Endothelial cell of umbilical vein (primary cell): Measurements from ENCODE around the gene CEACAM16. TPM values are rescaled to one million over a fixed set of nuclear protein-coding genes. Genes with fewer than 3 reads are reported as not detected.

Experiments
- BruUV-seq: library from RNA; stranded (reverse); fragments of 400-500 nt; replicated peaks from 2 replicates; lab custom pipeline; 2021; lab: Mats Ljungman, UMichigan
- CTCF ChIA-PET: fragments of 300-600, 350-600 bp; sonication (Branson Sonifier 250); formaldehyde crosslinking; loops from one replicate; lab custom pipeline; 2021; ENCODE audit warnings: antibody characterized with exemption, inconsistent platforms; lab: Charles Lee
- POLR2A ChIA-PET: fragments of 300-600, 350-600 bp; sonication (Branson Sonifier 250); formaldehyde crosslinking; loops from one replicate; lab custom pipeline; 2021; ENCODE audit warnings: antibody characterized with exemption, inconsistent platforms; lab: Charles Lee
- DNase-seq: peaks from one replicate; pipeline ENCODE4 v3.0.0-alpha.2; 2011; ENCODE audit warnings: low read depth, low spot score
- FAIRE-seq: peaks from 2 replicates; lab custom pipeline; 2011; peaks lifted over from hg19 to GRCh38; lab: Jason Lieb, UNC
- H2AFZ ChIP-seq: 2 replicates; pipeline ENCODE4 v1.6.0; 2012; ENCODE audit warnings: low read depth, low read length, control low read depth, inconsistent platforms
- H3K27ac ChIP-seq: 2 replicates; pipeline ENCODE4 v1.5.1; 2011; ENCODE audit warnings: low read depth, mild to moderate bottlenecking, control low read depth, low read length, moderate library complexity; ENCODE audit not compliant: insufficient read depth
- H3K27me3 ChIP-seq, 2 experiments: 2 replicates each; pipeline versions ENCODE4 v1.6.0 to v1.6.1; 2011; ENCODE audit warnings: low read length in 2 of 2, mixed read lengths in 1 of 2; ENCODE audit not compliant: control insufficient read depth in 2 of 2, insufficient read depth in 2 of 2
- H3K36me3 ChIP-seq, 2 experiments: 2 replicates in 1 of 2; 3 replicates in 1 of 2; pipeline ENCODE4 v1.5.1; 2011; ENCODE audit warnings: low read length in 2 of 2, mild to moderate bottlenecking in 1 of 2, moderate library complexity in 1 of 2; ENCODE audit not compliant: control insufficient read depth in 2 of 2, insufficient read depth in 2 of 2; ENCODE audit errors: extremely low read depth in 1 of 2
- H3K4me1 ChIP-seq: 3 replicates; pipeline ENCODE4 v1.5.1; 2011; ENCODE audit warnings: mild to moderate bottlenecking, low read length; ENCODE audit not compliant: control insufficient read depth, insufficient read depth; ENCODE audit errors: extremely low read depth
- H3K4me2 ChIP-seq: 2 replicates; pipeline ENCODE4 v1.6.1; 2011; ENCODE audit warnings: low read length, control low read depth, mixed read lengths; ENCODE audit not compliant: insufficient read depth
- H3K4me3 ChIP-seq, 3 experiments: fragments of 200-600 bp in 1 of 3; sonication (generic), shearing (Covaris generic) in 1 of 3; replicated peaks in 1 of 3; 2 replicates each; pipeline ENCODE4 v1.5.1; 2011 to 2016; ENCODE audit warnings: control low read depth in 3 of 3, low read length in 3 of 3, mild to moderate bottlenecking in 2 of 3, inconsistent platforms in 1 of 3, low read depth in 1 of 3, moderate library complexity in 1 of 3; ENCODE audit not compliant: insufficient read depth in 1 of 3
- H3K79me2 ChIP-seq: 2 replicates; pipeline ENCODE4 v1.6.0; 2012; ENCODE audit warnings: low read length, inconsistent platforms; ENCODE audit not compliant: control insufficient read depth, insufficient read depth
- H3K9ac ChIP-seq: replicated peaks from 2 replicates; pipeline ENCODE3; 2011; ENCODE audit warnings: low read length, control low read depth; ENCODE audit not compliant: insufficient read depth; ENCODE audit errors: extremely low read depth
- H3K9me1 ChIP-seq: replicated peaks from 3 replicates; pipeline ENCODE4 v1.6.0; 2011; ENCODE audit warnings: mild to moderate bottlenecking, low read length; ENCODE audit not compliant: control insufficient read depth, insufficient read depth; ENCODE audit errors: extremely low read depth
- H3K9me3 ChIP-seq: replicated peaks from 2 replicates; pipeline ENCODE4 v1.5.1; 2012; ENCODE audit warnings: low read length, inconsistent platforms; ENCODE audit not compliant: control insufficient read depth, insufficient read depth
- H4K20me1 ChIP-seq: replicated peaks from 2 replicates; pipeline ENCODE3; 2011; ENCODE audit warnings: mild to moderate bottlenecking, low read length; ENCODE audit not compliant: control insufficient read depth, insufficient read depth; ENCODE audit errors: extremely low read depth
- CTCF ChIP-seq, 2 donors: IDR thresholded peaks; 1 replicate in 1 of 2; 2 replicates in 1 of 2; pipeline ENCODE4 v1.5.1; 2011; ENCODE audit warnings: low read length in 2 of 2, mild to moderate bottlenecking in 2 of 2, moderate library complexity in 2 of 2, control low read depth in 1 of 2, inconsistent platforms in 1 of 2, low read depth in 1 of 2; ENCODE audit not compliant: insufficient read depth in 1 of 2; ENCODE audit errors: extremely low read depth in 1 of 2
- EZH2 ChIP-seq: IDR thresholded peaks from 2 replicates; pipeline ENCODE4 v1.6.1; 2012; ENCODE audit warnings: borderline replicate concordance, low read depth, mild to moderate bottlenecking, moderate library complexity, low read length, inconsistent platforms; ENCODE audit not compliant: severe bottlenecking
- FOS ChIP-seq: IDR thresholded peaks from 2 replicates; pipeline ENCODE4 v1.6.1; 2011; ENCODE audit warnings: mild to moderate bottlenecking, low read length, moderate library complexity, borderline replicate concordance; ENCODE audit not compliant: insufficient read depth
- GATA2 ChIP-seq: IDR thresholded peaks from 2 replicates; pipeline ENCODE4 v1.7.0; 2011; ENCODE audit warnings: low read depth, mild to moderate bottlenecking, moderate library complexity, mixed read lengths, low read length; ENCODE audit not compliant: insufficient read length, insufficient read depth
- JUN ChIP-seq: IDR thresholded peaks from 2 replicates; pipeline ENCODE4 v1.6.1; 2011; ENCODE audit warnings: borderline replicate concordance, low read depth; ENCODE audit not compliant: insufficient read length, insufficient read depth
- MYC ChIP-seq: IDR thresholded peaks from one replicate; pipeline ENCODE4 v1.6.1; 2011; ENCODE audit warnings: mild to moderate bottlenecking, low read depth, low read length
- POLR2A ChIP-seq: IDR thresholded peaks from 2 replicates; pipeline ENCODE4 v1.6.1; 2012; ENCODE audit warnings: low read depth, mild to moderate bottlenecking, control low read depth, low read length
- POLR2AphosphoS5 ChIP-seq: IDR thresholded peaks from 2 replicates; pipeline ENCODE4 v1.6.1; 2012; ENCODE audit warnings: low read depth, mild to moderate bottlenecking, control low read depth, low read length, moderate library complexity; ENCODE audit not compliant: insufficient read depth
- dilution Hi-C: fragments of 300-500 bp; cut with MboI; formaldehyde crosslinking; loops from one replicate; pipeline ENCODE4 v1.15.0; 2019; ENCODE audit warnings: low sequenced_read_pairs; ENCODE audit not compliant: extremely low pct_ligation_motif_present
- intact Hi-C: fragments of 100-400 bp; cut with micrococcal nuclease; formaldehyde crosslinking; loops from one replicate; pipeline ENCODE4 v1.10.0; 2022
- polyA plus RNA-seq, 4 experiments: library from polyadenylated mRNA; depleted of rRNA in 3 of 4; stranded (reverse) in 3 of 4; unstranded in 1 of 4; fragments of >200 nt; gene quantifications; 2 replicates each; pipeline versions ENCODE4 v1.2.1 to v1.2.3, GENCODE V29; 2011 to 2012; ENCODE audit warnings: missing spikeins in 1 of 4
- total RNA-seq: library from RNA; stranded (reverse); gene quantifications from 2 replicates; pipeline ENCODE4 v1.2.3, GENCODE V29; 2021
- TF ChIP-seq, protein P1 (sequence below): IDR thresholded peaks from 2 replicates; pipeline ENCODE4 v1.6.1; 2011; ENCODE audit not compliant: insufficient read depth, insufficient read length

CEACAM16 gene
- total and polyA plus RNA-seq, 2 donors (not counting 3 experiments of a cell fraction or from before 2014, with no cell fraction given), result not detected

DNA sequence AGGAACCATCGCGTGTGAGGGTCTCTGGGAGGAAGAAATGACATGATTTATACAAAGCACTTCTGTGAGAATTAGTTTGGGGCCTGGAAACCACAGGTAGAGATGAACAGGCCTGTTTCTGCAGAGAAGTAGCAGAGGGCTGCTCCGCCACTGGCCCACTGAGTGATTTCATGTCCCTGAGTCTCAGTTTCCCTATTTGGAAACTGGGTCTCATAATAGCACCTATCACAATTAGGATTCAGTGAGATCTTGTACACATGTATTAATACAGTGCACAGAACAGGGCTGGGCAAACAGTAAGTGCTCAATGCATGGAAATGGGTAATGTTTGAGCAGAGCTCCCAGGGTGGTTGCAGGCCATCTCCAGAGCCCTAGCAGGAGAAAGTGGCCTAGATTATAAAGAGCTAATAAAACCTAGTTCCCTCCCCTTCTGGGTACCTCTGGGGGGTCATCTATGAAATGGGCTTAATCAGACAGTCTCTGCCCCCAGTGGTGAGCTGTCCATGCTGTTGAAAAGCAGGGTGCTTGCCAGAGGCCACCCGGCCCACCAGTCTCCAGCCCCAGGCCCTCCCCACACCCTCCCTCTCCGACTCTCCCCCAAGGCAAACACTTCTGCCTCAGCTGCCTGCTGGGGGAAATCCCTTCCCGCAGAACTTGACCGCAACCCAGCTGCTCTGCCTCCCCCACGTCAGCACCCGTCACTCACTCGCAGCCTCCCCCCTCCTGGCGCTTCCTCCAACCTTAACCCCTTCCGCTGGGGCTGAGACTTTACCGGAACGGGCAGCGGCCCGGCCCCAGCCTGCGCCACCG, 54.1 kb downstream of the CEACAM16 start:
- dilution Hi-C loops (no loop called here), intact Hi-C loops (loop anchor here (2.0 kb wide), 1 partner anchor 34 kb away; no protein-coding TSS in a partner anchor)
- peak overlapping the region; percentile 46 for H3K9ac ChIP-seq
- H2AFZ ChIP-seq, result no peak overlapping the region
- ChIA-PET CTCF (interaction anchor here (1.0 to 4.9 kb wide), 7 partner anchors 11 to 182 kb away, joined by 3 to 71 read pairs (median 9); no protein-coding TSS in a partner anchor), POLR2A (no interaction called here)
- FAIRE-seq (peak; percentile 95), DNase-seq (peak; percentile 91)
- peaks cover 44% of the 10 kb centered on the region for H3K4me1 ChIP-seq
- peaks cover 26% of the 10 kb centered on the region for H3K79me2 ChIP-seq
- peak; percentile 94 for TF ChIP-seq POLR2AphosphoS5
- no peak for TF ChIP-seq GATA2
- TF ChIP-seq FOS, result peak; percentile 40
- TF ChIP-seq MYC, result no peak
- peak; percentile 40 for TF ChIP-seq POLR2A
- TF ChIP-seq JUN, result no peak
- no peak for TF ChIP-seq CTCF (IDR thresholded peaks at IDR 0.05; ENCODE audit: extremely low read depth in 1 of 2, insufficient read depth in 1 of 2, low read depth in 1 of 2, low read length in 2 of 2)
- TF ChIP-seq EZH2, result no peak
- TF ChIP-seq, protein P1, sequence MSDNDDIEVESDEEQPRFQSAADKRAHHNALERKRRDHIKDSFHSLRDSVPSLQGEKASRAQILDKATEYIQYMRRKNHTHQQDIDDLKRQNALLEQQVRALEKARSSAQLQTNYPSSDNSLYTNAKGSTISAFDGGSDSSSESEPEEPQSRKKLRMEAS, result no peak
- peak overlapping the region; percentile 5 for H3K4me2 ChIP-seq
- H3K27me3 ChIP-seq, result no peaks in the 10 kb centered on the region
- no TSS peak for BruUV-seq
- no peaks in the 10 kb centered on the region for H3K9me3 ChIP-seq
- H3K4me3 ChIP-seq, result peak overlapping the region in 1 of 3 experiments; percentile 17
- no peaks in the 10 kb centered on the region for H3K9me1 ChIP-seq
- H3K36me3 ChIP-seq, result peaks cover 0 to 16% of the 10 kb centered on the region in 2 experiments
- H4K20me1 ChIP-seq, result no peaks in the 10 kb centered on the region
- H3K27ac ChIP-seq, result peak overlapping the region; percentile 86
